Right lobe of liver (tissue), 6 donors: Measurements from ENCODE around the gene FSTL4. TPM values are rescaled to one million over a fixed set of nuclear protein-coding genes. Genes with fewer than 3 reads are reported as not detected.

ENCODE experiments used
- ATAC-seq, 4 donors: fragments of 200-7000 bp; cut with Tn5 transposase; one replicate each; pipeline ENCODE4 v1.9.1; 2020; ENCODE audit warnings: mild to moderate bottlenecking in 4 of 4, moderate library complexity in 4 of 4
- DNase-seq, 3 donors: peaks; one replicate each; pipeline ENCODE4 v3.0.0-alpha.2; 2020
- H3K27ac ChIP-seq, 3 donors: fragments of 200-600 bp; one replicate each; pipeline ENCODE4 v1.8.0; 2022
- H3K27me3 ChIP-seq, 2 donors: fragments of 200-600 bp; one replicate each; pipeline ENCODE4 v1.8.0; 2022
- H3K36me3 ChIP-seq, 4 donors: fragments of 200-600 bp; sonication (generic) in 1 of 4; one replicate each; pipeline versions ENCODE4 v1.5.1 to v1.8.0; 2017 to 2022; ENCODE audit warnings: control low read depth in 1 of 4
- H3K4me1 ChIP-seq, 4 donors: fragments of 200-600 bp; sonication (generic) in 1 of 4; one replicate each; pipeline versions ENCODE4 v1.5.1 to v1.8.0; 2017 to 2022; ENCODE audit warnings: control low read depth in 1 of 4
- H3K4me3 ChIP-seq, 3 donors: fragments of 200-600 bp; one replicate each; pipeline ENCODE4 v1.8.0; 2022
- H3K9me3 ChIP-seq, 4 donors: fragments of 200-600 bp; sonication (generic) in 1 of 4; one replicate each; pipeline versions ENCODE4 v1.5.1 to v1.8.0; 2017 to 2022; ENCODE audit warnings: control low read depth in 1 of 4
- CTCF ChIP-seq, 4 donors: fragments of 200-600 bp in 3 of 4; fragments of 450-650 bp in 1 of 4; IDR thresholded peaks; one replicate each; pipeline versions ENCODE4 v1.5.1 to v1.8.0; 2016 to 2022; ENCODE audit warnings: antibody characterized with exemption in 4 of 4, mild to moderate bottlenecking in 2 of 4
- POLR2A ChIP-seq: fragments of 450-650 bp; IDR thresholded peaks from one replicate; pipeline ENCODE4 v1.6.1; 2017; ENCODE audit warnings: antibody characterized with exemption, mild to moderate bottlenecking
- WGBS: methylation state at CpG from one replicate; pipeline ENCODE4 v1.1.6; 2018; ENCODE audit warnings: low coverage, low lambda C conversion rate; ENCODE audit not compliant: insufficient coverage; ENCODE audit errors: missing lambda C conversion rate; 5-methylcytosine and 5-hydroxymethylcytosine counted together
- intact Hi-C, 2 donors: fragments of 100-400 bp; cut with DNase I; formaldehyde crosslinking; loops; one replicate each; pipeline versions ENCODE4 v1.11.2 to v1.14.1; 2022
- total RNA-seq, 6 experiments: library from RNA; depleted of rRNA in 2 of 6; stranded (reverse); fragments of >200 nt in 2 of 6; fragmentation: NEBNext Ultra II Directional in 3 of 6; extraction: Animal tissue kit (Norgen Biotek cat#: 25700) in 3 of 6; gene quantifications; one replicate each; pipeline versions ENCODE4 v1.1.0 to v1.2.4, GENCODE V29; 2016 to 2023
- donor health status: DM: no; HTN: yes; CAD: no.
- donor health status: DM: no; HTN: no; CAD: no.
- donor health status: DM: no; HTN: no; CAD: no.
- donor health status: DM: no; HTN: yes; CAD: no.
- donor health status: DM: no; HTN: yes; CAD: no.

Gene FSTL4
- total RNA-seq, 6 experiments from 2014 or later = 0.62 to 1.3 (median 0.80) TPM; not detected in 3

GRCh38 chr5:133381571-133382365 is 230.6 kb downstream of the FSTL4 start:
- DNase-seq (no peak), ATAC-seq (no peak)
- no peaks in the 10 kb centered on the region for H3K4me1 ChIP-seq
- no peaks in the 10 kb centered on the region for H3K27me3 ChIP-seq
- no peak overlapping the region for H3K4me3 ChIP-seq
- H3K27ac ChIP-seq = no peak overlapping the region
- intact Hi-C loops = no loop called here
- no peaks in the 10 kb centered on the region for H3K36me3 ChIP-seq
- 72% methylated on average over 10 of the region's 14 CpGs for WGBS
- peaks cover 0 to 11% (median 0%) of the 10 kb centered on the region in 4 donors for H3K9me3 ChIP-seq
- no peak for TF ChIP-seq POLR2A
- no peak for TF ChIP-seq CTCF (IDR thresholded peaks at IDR 0.05)

- TF ChIP-seq POLR2A = no peak
- no peak for TF ChIP-seq CTCF (IDR thresholded peaks at IDR 0.05)
Observed at GRCh38 chr5:133381041-133381440, 231.3 kb downstream of the FSTL4 start.

GRCh38 chr5:133377736-133378135 is 234.6 kb downstream of the FSTL4 start:
- no peak for TF ChIP-seq CTCF (IDR thresholded peaks at IDR 0.05)
- TF ChIP-seq POLR2A = no peak
- Histone ChIP-seq H3K27ac (no peak overlapping the region), H3K27me3 (no peaks in the 10 kb centered on the region), H3K4me3 (no peak overlapping the region), H3K36me3 (no peaks in the 10 kb centered on the region), H3K4me1 (no peaks in the 10 kb centered on the region), H3K9me3 (peaks cover 0 to 11% (median 0%) of the 10 kb centered on the region in 4 donors)
- intact Hi-C loops = no loop called here
- ATAC-seq (no peak), DNase-seq (no peak)
- WGBS = 51% methylated on average over 3 of the region's 3 CpGs

More at GRCh38 chr5:133381041-133381440, 231.3 kb downstream of the FSTL4 start:
- Histone ChIP-seq H3K9me3 (peaks cover 0 to 11% (median 0%) of the 10 kb centered on the region in 4 donors), H3K4me3 (no peak overlapping the region), H3K27ac (no peak overlapping the region), H3K4me1 (no peaks in the 10 kb centered on the region), H3K27me3 (no peaks in the 10 kb centered on the region), H3K36me3 (no peaks in the 10 kb centered on the region)
- intact Hi-C loops = no loop called here
- 61% methylated on average over 3 of the region's 3 CpGs for WGBS
- ATAC-seq = no peak
- DNase-seq = no peak

GRCh38 chr5:133376986-133377385 is 235.4 kb downstream of the FSTL4 start:
- ATAC-seq (no peak), DNase-seq (no peak)
- Histone ChIP-seq H3K4me3 (no peak overlapping the region), H3K36me3 (no peaks in the 10 kb centered on the region), H3K27me3 (no peaks in the 10 kb centered on the region), H3K4me1 (no peaks in the 10 kb centered on the region), H3K9me3 (peaks cover 0 to 11% (median 0%) of the 10 kb centered on the region in 4 donors), H3K27ac (no peak overlapping the region)
- TF ChIP-seq CTCF (IDR thresholded peaks at IDR 0.05) = no peak
- TF ChIP-seq POLR2A = no peak
- intact Hi-C loops = no loop called here
- WGBS = 60% methylated on average over 1 of the region's 1 CpG
